LNCAP (cell line): ENCODE measurements around the gene BCR.

Experiments used
- TF ChIP-seq, protein P1 (sequence below): fragments of 450-650 bp; IDR thresholded peaks from 2 replicates; pipeline ENCODE4 v1.5.1; 2017; ENCODE audit warnings: mild to moderate bottlenecking

Gene BCR

DNA sequence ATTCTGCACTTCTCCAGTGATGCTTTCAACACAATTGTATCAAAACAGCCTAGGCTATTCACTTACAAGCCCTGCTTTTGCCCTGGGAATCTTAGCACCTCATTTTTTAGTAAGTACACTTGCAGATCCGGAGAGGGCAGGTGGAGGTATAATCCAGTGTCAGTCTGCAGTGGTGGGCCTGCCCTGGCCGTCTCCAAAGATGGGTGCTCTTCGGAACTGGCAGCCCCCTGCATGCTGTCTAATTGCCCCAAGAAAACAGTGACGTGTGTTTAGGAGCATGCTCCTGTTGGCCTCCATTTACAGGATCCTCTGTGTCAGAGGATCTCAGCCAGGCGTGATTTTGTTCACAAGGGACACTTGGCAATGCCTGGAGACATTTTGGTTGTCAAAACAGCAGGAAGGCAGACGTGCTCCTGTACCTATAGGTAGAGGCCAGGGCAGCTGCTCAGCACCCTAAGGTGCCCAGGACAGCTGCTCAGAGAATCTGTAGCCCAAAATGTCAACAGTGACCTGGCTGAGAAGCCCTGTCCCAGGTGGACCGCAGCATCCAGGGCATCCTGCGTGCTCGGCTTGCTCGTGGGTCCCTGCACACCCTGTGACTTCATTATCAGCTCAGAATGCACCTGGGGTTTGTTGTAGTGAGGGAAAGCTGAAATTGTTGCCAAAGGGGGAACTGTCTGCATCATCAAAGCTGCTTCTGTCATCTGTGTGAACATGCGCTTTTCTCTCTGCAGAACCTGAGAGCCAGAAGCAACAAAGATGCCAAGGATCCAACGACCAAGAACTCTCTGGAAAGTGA, 90.7 kb downstream of the BCR start:
- TF ChIP-seq, protein P1, sequence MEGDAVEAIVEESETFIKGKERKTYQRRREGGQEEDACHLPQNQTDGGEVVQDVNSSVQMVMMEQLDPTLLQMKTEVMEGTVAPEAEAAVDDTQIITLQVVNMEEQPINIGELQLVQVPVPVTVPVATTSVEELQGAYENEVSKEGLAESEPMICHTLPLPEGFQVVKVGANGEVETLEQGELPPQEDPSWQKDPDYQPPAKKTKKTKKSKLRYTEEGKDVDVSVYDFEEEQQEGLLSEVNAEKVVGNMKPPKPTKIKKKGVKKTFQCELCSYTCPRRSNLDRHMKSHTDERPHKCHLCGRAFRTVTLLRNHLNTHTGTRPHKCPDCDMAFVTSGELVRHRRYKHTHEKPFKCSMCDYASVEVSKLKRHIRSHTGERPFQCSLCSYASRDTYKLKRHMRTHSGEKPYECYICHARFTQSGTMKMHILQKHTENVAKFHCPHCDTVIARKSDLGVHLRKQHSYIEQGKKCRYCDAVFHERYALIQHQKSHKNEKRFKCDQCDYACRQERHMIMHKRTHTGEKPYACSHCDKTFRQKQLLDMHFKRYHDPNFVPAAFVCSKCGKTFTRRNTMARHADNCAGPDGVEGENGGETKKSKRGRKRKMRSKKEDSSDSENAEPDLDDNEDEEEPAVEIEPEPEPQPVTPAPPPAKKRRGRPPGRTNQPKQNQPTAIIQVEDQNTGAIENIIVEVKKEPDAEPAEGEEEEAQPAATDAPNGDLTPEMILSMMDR, result no peak

DNA sequence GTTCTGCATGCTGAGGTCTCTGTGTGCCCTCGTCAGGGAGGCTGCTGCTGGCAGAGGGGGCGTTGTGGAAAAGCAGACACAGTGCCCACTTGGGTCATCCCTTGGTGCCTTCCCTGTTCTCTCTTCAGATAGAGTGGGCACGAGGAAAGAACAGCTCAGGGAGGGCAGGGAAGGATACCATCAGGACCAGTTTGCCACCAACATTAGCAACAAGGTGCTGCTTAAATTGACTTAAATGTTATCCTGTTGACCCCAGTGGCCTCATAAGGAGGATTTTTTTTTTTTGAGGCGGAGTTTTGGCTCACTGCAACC, 91.2 kb downstream of the BCR start:
- TF ChIP-seq, protein P1, result no peak

DNA sequence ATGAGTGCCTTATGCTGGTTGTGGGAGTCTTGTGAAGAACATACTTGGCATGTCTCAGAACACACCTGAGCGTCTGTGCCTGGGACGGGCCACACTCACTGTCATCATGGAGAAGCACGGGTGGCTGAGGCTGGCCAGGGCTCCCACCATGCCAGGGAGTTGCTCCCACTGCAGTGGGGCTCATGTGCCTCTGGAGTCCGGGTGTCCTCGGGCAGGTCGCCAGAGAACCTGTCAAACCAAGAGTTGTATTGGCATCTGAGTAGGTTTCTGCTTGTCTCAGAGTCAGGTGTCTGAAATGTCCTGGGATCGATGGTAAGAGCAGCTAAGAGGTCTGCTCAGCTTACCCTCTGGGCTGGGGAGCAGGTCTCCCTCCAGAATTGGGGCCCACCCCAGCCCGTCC, 92.1 kb downstream of the BCR start:
- TF ChIP-seq, protein P1, result no peak

DNA sequence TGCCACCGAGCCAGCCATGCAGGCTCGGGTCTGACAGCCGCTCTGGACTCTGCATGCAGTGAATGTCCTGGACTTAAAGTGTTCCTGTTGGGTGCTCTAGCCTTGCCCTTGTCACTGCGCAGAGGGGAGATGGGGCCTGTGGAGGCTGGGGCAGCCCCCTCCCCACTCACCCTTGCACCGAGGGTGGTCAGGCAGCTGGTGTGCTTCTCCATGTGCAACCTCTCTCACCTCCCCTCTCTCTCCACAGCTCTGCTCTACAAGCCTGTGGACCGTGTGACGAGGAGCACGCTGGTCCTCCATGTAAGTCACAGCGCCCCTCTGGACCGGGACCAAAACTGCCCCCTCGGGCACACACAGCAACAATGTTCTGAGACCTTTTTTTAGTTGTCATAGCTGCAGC, 92.5 kb downstream of the BCR start:
- TF ChIP-seq, protein P1, result no peak

DNA sequence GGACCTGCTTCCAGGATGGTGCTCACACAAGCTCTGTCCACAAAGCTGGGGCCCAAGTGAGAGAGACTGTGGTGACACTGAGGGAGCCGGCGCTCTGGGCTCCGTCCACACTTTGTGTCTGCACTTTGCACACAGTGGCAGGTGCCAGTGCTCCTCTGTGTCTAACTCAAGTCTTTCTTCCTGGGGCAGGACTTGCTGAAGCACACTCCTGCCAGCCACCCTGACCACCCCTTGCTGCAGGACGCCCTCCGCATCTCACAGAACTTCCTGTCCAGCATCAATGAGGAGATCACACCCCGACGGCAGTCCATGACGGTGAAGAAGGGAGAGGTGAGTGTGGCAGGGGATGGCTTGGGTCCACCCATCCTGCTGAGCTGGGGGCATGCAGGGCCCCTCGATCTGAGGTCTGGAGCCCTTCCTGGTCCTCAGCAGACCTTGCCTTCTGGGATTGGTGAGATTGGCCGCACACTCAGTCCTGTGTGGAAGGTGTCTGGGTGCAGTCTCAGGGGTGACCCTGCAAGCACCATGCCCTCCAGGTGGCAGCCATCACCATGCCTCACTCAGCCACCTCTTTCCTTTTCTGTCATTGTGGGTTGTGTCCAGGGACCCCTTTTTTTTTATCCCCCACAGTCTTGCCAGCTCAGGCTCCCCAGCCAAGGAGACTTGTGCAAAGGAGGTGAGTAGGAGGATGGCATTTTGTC, 93.3 kb downstream of the BCR start:
- TF ChIP-seq, protein P1, result no peak

DNA sequence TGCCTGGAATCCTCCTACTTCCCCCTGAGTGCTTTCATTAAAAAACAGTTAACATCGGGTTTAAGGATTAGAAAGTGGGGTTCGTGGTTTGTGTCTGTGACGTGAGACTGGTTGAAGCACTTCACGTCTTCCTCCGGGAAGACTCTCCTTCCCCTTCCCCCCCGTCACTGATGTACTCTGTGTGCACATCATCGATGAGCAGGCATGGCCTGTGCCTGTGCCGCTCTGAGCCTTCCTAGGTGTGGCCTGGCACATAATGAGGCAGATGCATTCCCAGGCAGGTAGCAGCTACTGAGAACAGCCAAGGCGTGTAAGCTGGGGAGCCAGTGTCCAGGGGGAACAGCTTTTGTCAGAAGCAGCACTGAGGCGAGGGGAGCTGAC, 93.8 kb downstream of the BCR start:
- TF ChIP-seq, protein P1, result no peak

DNA sequence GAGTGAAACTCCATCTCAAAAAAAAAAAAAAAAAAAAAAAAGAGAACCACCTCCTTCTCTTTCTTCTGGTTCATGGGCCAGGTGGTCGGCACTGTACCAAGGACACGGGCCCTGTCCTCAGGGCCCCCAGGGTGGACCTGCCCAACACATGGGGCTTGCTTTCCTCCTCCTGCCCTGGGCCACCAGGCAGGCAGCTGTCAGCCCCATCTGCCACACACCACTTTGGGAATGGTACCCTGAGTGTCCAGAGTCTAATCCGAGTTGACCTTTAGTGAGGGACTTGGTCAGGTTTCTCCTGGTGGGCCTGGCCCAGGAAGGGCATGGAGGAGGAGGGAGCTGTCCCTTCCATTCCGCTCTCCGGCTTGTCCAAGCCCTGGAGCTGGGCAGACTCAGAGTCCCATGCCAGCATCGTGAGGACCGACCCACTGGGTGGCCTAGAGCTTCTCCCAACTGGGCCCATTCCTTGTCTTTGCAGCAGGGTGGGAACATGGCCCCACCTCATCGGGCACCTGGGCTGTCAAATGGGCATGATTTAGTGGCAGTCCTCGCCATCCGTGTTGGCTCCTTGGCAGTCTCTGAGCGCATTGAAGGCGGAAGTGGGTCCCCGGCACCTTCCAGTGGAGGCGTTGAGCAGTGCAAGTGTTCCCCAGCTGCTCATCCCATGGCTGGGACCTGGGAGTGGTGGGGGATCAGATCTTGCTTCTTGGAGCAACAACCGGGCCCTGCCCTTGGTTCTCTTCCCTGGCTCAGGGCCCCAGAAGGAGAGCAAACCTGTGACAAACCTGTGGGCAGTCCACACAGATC, 94.8 kb downstream of the BCR start:
- TF ChIP-seq, protein P1, result no peak
